ENCODE data around the gene PPA1. TPM values are rescaled to one million over a fixed set of nuclear protein-coding genes. Genes with fewer than 3 reads are reported as not detected.

PPA1 gene
- total and polyA plus RNA-seq, 2 of the 4 experiments (the other 2 are of a cell fraction) = 78.6 to 102 TPM

DNA sequence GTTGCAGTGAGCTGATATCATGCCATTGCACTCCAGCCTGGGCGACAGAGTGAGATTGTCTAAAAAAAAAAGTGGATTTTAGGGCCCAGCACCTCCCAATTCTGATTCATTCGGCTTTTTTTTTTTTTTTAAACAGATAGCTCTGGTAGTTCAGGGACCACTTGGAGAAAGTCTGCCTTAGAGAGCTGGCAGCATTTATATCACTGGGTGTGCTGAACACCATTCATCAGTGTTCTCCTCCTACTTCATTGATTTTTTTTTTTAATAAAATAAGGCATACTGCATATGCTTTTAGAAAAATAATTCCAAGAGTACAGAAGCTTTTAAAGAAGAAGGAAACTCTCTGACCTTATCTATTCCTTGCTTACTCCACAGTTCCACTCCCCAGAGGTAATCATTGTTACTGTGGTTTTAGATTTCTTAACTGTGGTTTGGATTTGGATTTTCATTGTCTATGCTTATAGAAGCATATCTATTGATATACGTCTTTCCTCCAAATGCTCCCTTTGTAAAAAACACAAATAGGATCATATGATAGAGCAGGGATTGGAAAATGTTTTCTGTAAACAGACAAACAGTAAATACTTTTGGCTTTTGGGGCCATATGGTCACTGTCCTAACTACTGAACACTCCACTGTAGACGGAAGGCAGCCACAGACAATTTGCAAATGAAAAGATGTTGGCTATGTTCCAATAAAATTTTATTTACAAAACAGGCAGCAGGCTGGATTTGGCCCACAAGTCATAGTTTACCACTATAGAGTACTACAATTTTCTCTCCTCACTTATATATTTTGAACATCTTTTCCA lies 41.9 kb downstream of the PPA1 start:
- H3K18ac ChIP-seq (ENCODE audit: low read depth, low read length) = peak overlapping the region; percentile 88
- no CpG with 5 or more reads among the region's 4 CpGs for whole genome bisulfite sequencing, 2 experiments (ENCODE audit: extremely low coverage in 2 of 2, insufficient read length in 1 of 2)
- H2AFZ ChIP-seq (replicated peaks; ENCODE audit: low read length, poor library complexity) = no peak overlapping the region
- peak overlapping the region; percentile 16; the same call in 1 of the 2 replicates for H3K23ac ChIP-seq (ENCODE audit: low read depth, low read length)
- H3K79me1 ChIP-seq (ENCODE audit: low read depth in 1 of 2, low read length in 2 of 2) = peaks cover 0 to 20% of the 10 kb centered on the region in 2 experiments; a peak in 2 of 4 replicates
- ChIA-PET CTCF (interaction anchor here (0.6 to 1.0 kb wide), 2 partner anchors 19 to 263 kb away, joined by 3 read pairs; no protein-coding TSS in a partner anchor), POLR2A (ENCODE audit: unreplicated experiment) (interaction anchor here (0.6 to 2.0 kb wide), 2 partner anchors 21 to 43 kb away, joined by 3 to 9 read pairs; partner anchors contain the start of gene SAR1A)
- H3K4me2 ChIP-seq (ENCODE audit: low read depth, low read length) = peak overlapping the region; percentile 59; the same call in 1 of the 2 replicates
- H4K8ac ChIP-seq (ENCODE audit: low read depth in 2 of 2, low read length in 2 of 2) = peak overlapping the region; percentile 1 to 68; a peak in 2 of 4 replicates
- ATAC-seq (ENCODE audit: low read depth) (peak; percentile 19; the same call in 1 of the 2 replicates), DNase-seq (peak; percentile 22)
- in situ Hi-C loops (cut with MboI; ENCODE audit: low sequenced_read_pairs) (no loop called here), dilution Hi-C loops (cut with HindIII; ENCODE audit: low sequenced_read_pairs, unreplicated experiment) (no loop called here), intact Hi-C loops (cut with micrococcal nuclease) (no loop called here)
- H3K14ac ChIP-seq (replicated peaks; ENCODE audit: low read depth, low read length) = peak overlapping the region; percentile 43; the same call in 1 of the 2 replicates
- H3K56ac ChIP-seq (ENCODE audit: extremely low read depth, insufficient read depth, low read length) = peak overlapping the region; percentile 12; the same call in 1 of the 2 replicates
- H2BK120ac ChIP-seq (ENCODE audit: low read depth, low read length) = peak overlapping the region; percentile 62
- H2BK20ac ChIP-seq (ENCODE audit: low read depth, low read length) = peak overlapping the region; percentile 28
- no peaks in the 10 kb centered on the region for H3K27me3 ChIP-seq (ENCODE audit: control insufficient read depth, insufficient read depth, low read length)
- peaks cover 34% of the 10 kb centered on the region for H3K4me1 ChIP-seq (ENCODE audit: control insufficient read depth, insufficient read depth, low read length)
- H2BK15ac ChIP-seq (ENCODE audit: low read depth, low read length) = 0 out of 3 replicates have a peak overlapping the region, but pooled peaks have one; percentile 5
- peak overlapping the region; percentile 22 for H3K9ac ChIP-seq (ENCODE audit: low read depth, low read length)
- H2BK5ac ChIP-seq (ENCODE audit: low read depth, low read length, poor library complexity, severe bottlenecking) = peak overlapping the region; percentile 82
- peak overlapping the region; percentile 72 for H3K27ac ChIP-seq (ENCODE audit: insufficient read depth, low read length)
- BruUV-seq (replicated peaks) = no TSS peak
- no peaks in the 10 kb centered on the region for H3K9me3 ChIP-seq (ENCODE audit: control insufficient read depth, insufficient read depth, low read length)
- H3K36me3 ChIP-seq (ENCODE audit: control insufficient read depth, insufficient read depth, low read length) = no peaks in the 10 kb centered on the region
- H2AK5ac ChIP-seq (ENCODE audit: low read depth, low read length) = 0 out of 2 replicates have a peak overlapping the region, but pooled peaks have one; percentile 31
- no peak overlapping the region for H3K4me3 ChIP-seq (ENCODE audit: insufficient read depth, low read depth, low read length)
- H4K5ac ChIP-seq (ENCODE audit: low read depth, low read length) = peak overlapping the region; percentile 67
- peaks cover 24% of the 10 kb centered on the region for H3K9me1 ChIP-seq (ENCODE audit: insufficient read depth, low read length)
- H4K91ac ChIP-seq (ENCODE audit: insufficient read depth, low read depth, low read length) = peak overlapping the region; percentile 14
- peak overlapping the region; percentile 42; the same call in 1 of the 2 replicates for H3K4ac ChIP-seq (ENCODE audit: low read depth, low read length)
- H4K20me1 ChIP-seq (ENCODE audit: insufficient read depth, low read length) = no peaks in the 10 kb centered on the region
- H2AK9ac ChIP-seq (replicated peaks; ENCODE audit: low read depth, low read length, poor library complexity) = no peak overlapping the region
- no peak for TF ChIP-seq RCOR1 (IDR thresholded peaks at IDR 0.05; ENCODE audit: insufficient replicate concordance, low read length)
- no peak for TF ChIP-seq USF2 (IDR thresholded peaks at IDR 0.05; ENCODE audit: low read depth, low read length)
- TF ChIP-seq POLR2A (IDR thresholded peaks at IDR 0.05; ENCODE audit: low read depth, low read length) = no peak
- TF ChIP-seq SMC3 (IDR thresholded peaks at IDR 0.05; ENCODE audit: low read depth, low read length) = no peak
- TF ChIP-seq RAD21 (IDR thresholded peaks at IDR 0.05; ENCODE audit: low read length) = no peak
- TF ChIP-seq CTCF (conservative IDR thresholded peaks at IDR 0.05; ENCODE audit: low read depth, low read length) = no peak
- no peak for TF ChIP-seq CHD1 (IDR thresholded peaks at IDR 0.05; ENCODE audit: low read depth, low read length)
- no peak for TF ChIP-seq MAFK (IDR thresholded peaks at IDR 0.05; ENCODE audit: low read depth, low read length)
- no peak for TF ChIP-seq RFX5 (IDR thresholded peaks at IDR 0.05; ENCODE audit: low read depth, low read length)
- TF ChIP-seq CEBPB (IDR thresholded peaks at IDR 0.05; ENCODE audit: low read depth, low read length) = no peak
- no peak for TF ChIP-seq FOS (IDR thresholded peaks at IDR 0.05; ENCODE audit: low read depth, low read length)
- no peak for TF ChIP-seq NFE2L2 (IDR thresholded peaks at IDR 0.05; ENCODE audit: low read depth, low read length)
- TF ChIP-seq MAZ (IDR thresholded peaks at IDR 0.05; ENCODE audit: borderline replicate concordance, low read depth, low read length) = no peak

Data from IMR-90 (cell line).